K562 (cell line): ENCODE measurements around the gene PGPEP1. TPM values are rescaled to one million over a fixed set of nuclear protein-coding genes. Genes with fewer than 3 reads are reported as not detected.

Experiments
- CBX5 ChIP-seq: IDR thresholded peaks from 2 replicates; pipeline ENCODE4 v1.6.1; 2014; ENCODE audit warnings: low read depth, borderline replicate concordance
- DMBX1 ChIP-seq: fragments of 250-450 bp; sonication (Bioruptor Pico); IDR thresholded peaks from 2 replicates; pipeline ENCODE4 v1.8.0; 2022; ENCODE audit warnings: inconsistent platforms, mild to moderate bottlenecking, moderate library complexity, borderline replicate concordance
- ELF2 ChIP-seq: fragments of 250-450 bp; sonication (Bioruptor Pico); IDR thresholded peaks from 2 replicates; pipeline ENCODE4 v1.5.0; 2021; ENCODE audit warnings: mild to moderate bottlenecking
- FOXK1 ChIP-seq: sonication (generic); formaldehyde crosslinking; IDR thresholded peaks from 2 replicates; pipeline ENCODE4 v1.8.0; 2022; ENCODE audit warnings: missing genetic modification reagents, mild to moderate bottlenecking, borderline replicate concordance
- HMGN3 ChIP-seq: IDR thresholded peaks from 2 replicates; pipeline ENCODE4 v1.6.1; 2011; ENCODE audit warnings: borderline replicate concordance, low read depth, mild to moderate bottlenecking, mixed read lengths, low read length; ENCODE audit not compliant: insufficient read length; ENCODE audit errors: extremely low read depth
- HNRNPLL ChIP-seq: fragments of 200-400 bp; formaldehyde crosslinking; IDR thresholded peaks from 2 replicates; pipeline ENCODE4 v1.6.1; 2017; ENCODE audit warnings: low read length, low read depth, mild to moderate bottlenecking; ENCODE audit not compliant: poor library complexity, severe bottlenecking
- MED1 ChIP-seq: sonication (generic); formaldehyde crosslinking; IDR thresholded peaks from 2 replicates; pipeline ENCODE4 v1.8.1; 2023; ENCODE audit warnings: missing genetic modification reagents, borderline replicate concordance
- MTA2 ChIP-seq: fragments of 450-650 bp; IDR thresholded peaks from 2 replicates; pipeline ENCODE4 v1.6.1; 2016; ENCODE audit warnings: low read depth
- NFIC ChIP-seq: fragments of 450-650 bp; IDR thresholded peaks from 2 replicates; pipeline ENCODE4 v1.6.1; 2017; ENCODE audit warnings: mild to moderate bottlenecking, inconsistent platforms
- NFRKB ChIP-seq: fragments of 450-650 bp; IDR thresholded peaks from 2 replicates; pipeline ENCODE4 v1.6.1; 2016; ENCODE audit warnings: low read depth
- SOX6 ChIP-seq: fragments of 450-650 bp; IDR thresholded peaks from 2 replicates; pipeline ENCODE4 v1.6.1; 2014; ENCODE audit warnings: mild to moderate bottlenecking
- ZBTB1 ChIP-seq: sonication (generic); formaldehyde crosslinking; IDR thresholded peaks from 2 replicates; pipeline ENCODE4 v1.8.1; 2023; ENCODE audit warnings: missing genetic modification reagents, low read depth, mild to moderate bottlenecking, borderline replicate concordance
- ZBTB17 ChIP-seq: fragments of 450-650 bp; formaldehyde crosslinking; IDR thresholded peaks from 2 replicates; pipeline ENCODE4 v1.4.0; 2020; ENCODE audit warnings: mild to moderate bottlenecking
- ZNF696 ChIP-seq: fragments of 250-450 bp; sonication (Bioruptor Pico); conservative IDR thresholded peaks from 2 replicates; pipeline ENCODE4 v1.4.0; 2020; ENCODE audit warnings: mild to moderate bottlenecking, moderate library complexity
- polyA plus RNA-seq, 8 experiments: library from polyadenylated mRNA; depleted of rRNA in 4 of 8; stranded (reverse) in 5 of 8; unstranded in 3 of 8; fragments of >200 nt; fragmentation: Nextera tagmentation in 2 of 8; fragmentation: Illumina TruSeq in 1 of 8; extraction: Ambion mirVana in 2 of 8; extraction: Trizol in 1 of 8; gene quantifications; 2 replicates each; pipeline versions ENCODE4 v1.2.1 to v1.2.3, GENCODE V29; 2011 to 2014; ENCODE audit warnings: inconsistent platforms in 1 of 8, missing spikeins in 1 of 8
- total RNA-seq, 7 experiments: library from RNA; depleted of rRNA in 6 of 7; stranded (reverse); fragments of >200 nt in 6 of 7; fragmentation: Illumina TruSeq in 2 of 7; extraction: Trizol in 2 of 7; gene quantifications; 2 replicates each; pipeline versions ENCODE4 v1.2.1 to v1.2.3, GENCODE V29; 2011 to 2021; ENCODE audit warnings: low replicate concordance in 1 of 7
- TF ChIP-seq, protein P1 (sequence below): sonication (generic); formaldehyde crosslinking; IDR thresholded peaks from 2 replicates; pipeline ENCODE4 v1.9.0; 2022; ENCODE audit warnings: mild to moderate bottlenecking, missing genetic modification reagents
- TF ChIP-seq, protein P2 (sequence below): sonication (generic); formaldehyde crosslinking; IDR thresholded peaks from 2 replicates; pipeline ENCODE4 v1.8.0; 2022; ENCODE audit warnings: mild to moderate bottlenecking, missing genetic modification reagents
- TF ChIP-seq, protein P3 (sequence below): fragments of 450-650 bp; IDR thresholded peaks from 2 replicates; pipeline ENCODE4 v1.6.1; 2017; ENCODE audit warnings: antibody characterized with exemption, mild to moderate bottlenecking
- TF ChIP-seq, protein P4 (sequence below): IDR thresholded peaks from 2 replicates; pipeline ENCODE4 v1.6.1; 2012; ENCODE audit warnings: low read depth, low read length, improper control_type of control experiment, borderline replicate concordance
- TF ChIP-seq, protein P5 (sequence below): sonication (generic); formaldehyde crosslinking; IDR thresholded peaks from 2 replicates; pipeline ENCODE4 v1.8.0; 2022; ENCODE audit warnings: missing genetic modification reagents, mild to moderate bottlenecking, moderate library complexity, borderline replicate concordance

PGPEP1 gene
- total and polyA plus RNA-seq, 9 of the 15 experiments (the other 6 are each of a cell fraction or from before 2014, with no cell fraction given) = 10.0 to 69.6 (median 33.5) TPM

DNA sequence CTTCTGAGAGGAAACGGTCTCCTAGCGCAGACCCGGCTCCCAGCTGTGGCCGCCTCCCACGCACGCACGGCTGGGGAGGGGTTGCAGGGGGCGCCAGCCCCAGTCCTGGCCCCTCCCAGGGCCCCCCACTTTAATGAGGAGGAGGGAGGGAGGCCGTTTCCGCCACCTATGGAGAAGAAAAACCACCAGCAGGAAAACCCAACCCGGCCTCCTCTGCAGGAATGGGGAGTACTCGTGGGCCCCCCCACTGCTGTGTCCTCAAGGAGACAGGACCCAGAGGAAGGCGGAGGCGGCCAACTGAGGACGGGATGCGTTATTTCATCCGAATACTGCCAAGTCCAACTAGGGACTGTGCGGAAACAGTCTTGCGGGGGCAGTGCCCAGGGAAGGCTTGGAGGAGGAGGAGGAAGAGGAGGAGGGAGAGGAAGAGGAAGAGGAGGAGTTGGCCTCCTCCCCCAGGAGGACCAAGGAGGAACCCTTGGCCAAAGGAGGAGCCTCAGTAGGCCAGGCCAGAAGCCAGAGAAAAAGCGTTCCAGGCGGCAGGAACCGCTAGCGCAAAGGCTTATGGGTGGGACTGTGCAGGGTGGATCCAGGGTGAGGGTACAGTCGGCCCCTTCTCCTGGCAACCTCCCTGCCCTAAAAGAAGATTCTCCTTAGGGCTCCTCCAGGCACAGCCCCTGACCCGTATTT is 74.9 kb downstream of the PGPEP1 start (continued):
- TF ChIP-seq, protein P1, sequence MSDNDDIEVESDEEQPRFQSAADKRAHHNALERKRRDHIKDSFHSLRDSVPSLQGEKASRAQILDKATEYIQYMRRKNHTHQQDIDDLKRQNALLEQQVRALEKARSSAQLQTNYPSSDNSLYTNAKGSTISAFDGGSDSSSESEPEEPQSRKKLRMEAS (CRISPR knock-in tag) = no peak; the same call in 1 of the 2 replicates
- TF ChIP-seq NFRKB (peak; percentile 25; the same call in 1 of the 2 replicates), DMBX1 (CRISPR knock-in tag) (peak; percentile 94), HMGN3 (peak; percentile 32), ZNF696 (no peak), HNRNPLL (peak; percentile 35), ZBTB1 (CRISPR knock-in tag) (0 out of 2 replicates have a peak, but pooled peaks have one; percentile 33), ZBTB17 (CRISPR knock-in tag) (peak; percentile 56; the same call in 1 of the 2 replicates), NFIC (peak; percentile 66), MED1 (no peak), SOX6 (0 out of 2 replicates have a peak, but pooled peaks have one; percentile 43), CBX5 (no peak), FOXK1 (CRISPR knock-in tag) (no peak), MTA2 (peak; percentile 51; the same call in 1 of the 2 replicates), ELF2 (CRISPR knock-in tag) (no peak)
- TF ChIP-seq, protein P2, sequence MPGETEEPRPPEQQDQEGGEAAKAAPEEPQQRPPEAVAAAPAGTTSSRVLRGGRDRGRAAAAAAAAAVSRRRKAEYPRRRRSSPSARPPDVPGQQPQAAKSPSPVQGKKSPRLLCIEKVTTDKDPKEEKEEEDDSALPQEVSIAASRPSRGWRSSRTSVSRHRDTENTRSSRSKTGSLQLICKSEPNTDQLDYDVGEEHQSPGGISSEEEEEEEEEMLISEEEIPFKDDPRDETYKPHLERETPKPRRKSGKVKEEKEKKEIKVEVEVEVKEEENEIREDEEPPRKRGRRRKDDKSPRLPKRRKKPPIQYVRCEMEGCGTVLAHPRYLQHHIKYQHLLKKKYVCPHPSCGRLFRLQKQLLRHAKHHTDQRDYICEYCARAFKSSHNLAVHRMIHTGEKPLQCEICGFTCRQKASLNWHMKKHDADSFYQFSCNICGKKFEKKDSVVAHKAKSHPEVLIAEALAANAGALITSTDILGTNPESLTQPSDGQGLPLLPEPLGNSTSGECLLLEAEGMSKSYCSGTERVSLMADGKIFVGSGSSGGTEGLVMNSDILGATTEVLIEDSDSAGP = no peak
- TF ChIP-seq, protein P3, sequence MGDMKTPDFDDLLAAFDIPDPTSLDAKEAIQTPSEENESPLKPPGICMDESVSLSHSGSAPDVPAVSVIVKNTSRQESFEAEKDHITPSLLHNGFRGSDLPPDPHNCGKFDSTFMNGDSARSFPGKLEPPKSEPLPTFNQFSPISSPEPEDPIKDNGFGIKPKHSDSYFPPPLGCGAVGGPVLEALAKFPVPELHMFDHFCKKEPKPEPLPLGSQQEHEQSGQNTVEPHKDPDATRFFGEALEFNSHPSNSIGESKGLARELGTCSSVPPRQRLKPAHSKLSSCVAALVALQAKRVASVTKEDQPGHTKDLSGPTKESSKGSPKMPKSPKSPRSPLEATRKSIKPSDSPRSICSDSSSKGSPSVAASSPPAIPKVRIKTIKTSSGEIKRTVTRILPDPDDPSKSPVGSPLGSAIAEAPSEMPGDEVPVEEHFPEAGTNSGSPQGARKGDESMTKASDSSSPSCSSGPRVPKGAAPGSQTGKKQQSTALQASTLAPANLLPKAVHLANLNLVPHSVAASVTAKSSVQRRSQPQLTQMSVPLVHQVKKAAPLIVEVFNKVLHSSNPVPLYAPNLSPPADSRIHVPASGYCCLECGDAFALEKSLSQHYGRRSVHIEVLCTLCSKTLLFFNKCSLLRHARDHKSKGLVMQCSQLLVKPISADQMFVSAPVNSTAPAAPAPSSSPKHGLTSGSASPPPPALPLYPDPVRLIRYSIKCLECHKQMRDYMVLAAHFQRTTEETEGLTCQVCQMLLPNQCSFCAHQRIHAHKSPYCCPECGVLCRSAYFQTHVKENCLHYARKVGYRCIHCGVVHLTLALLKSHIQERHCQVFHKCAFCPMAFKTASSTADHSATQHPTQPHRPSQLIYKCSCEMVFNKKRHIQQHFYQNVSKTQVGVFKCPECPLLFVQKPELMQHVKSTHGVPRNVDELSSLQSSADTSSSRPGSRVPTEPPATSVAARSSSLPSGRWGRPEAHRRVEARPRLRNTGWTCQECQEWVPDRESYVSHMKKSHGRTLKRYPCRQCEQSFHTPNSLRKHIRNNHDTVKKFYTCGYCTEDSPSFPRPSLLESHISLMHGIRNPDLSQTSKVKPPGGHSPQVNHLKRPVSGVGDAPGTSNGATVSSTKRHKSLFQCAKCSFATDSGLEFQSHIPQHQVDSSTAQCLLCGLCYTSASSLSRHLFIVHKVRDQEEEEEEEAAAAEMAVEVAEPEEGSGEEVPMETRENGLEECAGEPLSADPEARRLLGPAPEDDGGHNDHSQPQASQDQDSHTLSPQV = peak; percentile 95
- TF ChIP-seq, protein P4, sequence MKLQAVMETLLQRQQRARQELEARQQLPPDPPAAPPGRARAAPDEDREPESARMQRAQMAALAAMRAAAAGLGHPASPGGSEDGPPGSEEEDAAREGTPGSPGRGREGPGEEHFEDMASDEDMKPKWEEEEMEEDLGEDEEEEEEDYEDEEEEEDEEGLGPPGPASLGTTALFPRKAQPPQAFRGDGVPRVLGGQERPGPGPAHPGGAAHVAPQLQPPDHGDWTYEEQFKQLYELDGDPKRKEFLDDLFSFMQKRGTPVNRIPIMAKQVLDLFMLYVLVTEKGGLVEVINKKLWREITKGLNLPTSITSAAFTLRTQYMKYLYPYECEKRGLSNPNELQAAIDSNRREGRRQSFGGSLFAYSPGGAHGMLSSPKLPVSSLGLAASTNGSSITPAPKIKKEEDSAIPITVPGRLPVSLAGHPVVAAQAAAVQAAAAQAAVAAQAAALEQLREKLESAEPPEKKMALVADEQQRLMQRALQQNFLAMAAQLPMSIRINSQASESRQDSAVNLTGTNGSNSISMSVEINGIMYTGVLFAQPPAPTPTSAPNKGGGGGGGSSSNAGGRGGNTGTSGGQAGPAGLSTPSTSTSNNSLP = 0 out of 2 replicates have a peak, but pooled peaks have one; percentile 19
- TF ChIP-seq, protein P5, sequence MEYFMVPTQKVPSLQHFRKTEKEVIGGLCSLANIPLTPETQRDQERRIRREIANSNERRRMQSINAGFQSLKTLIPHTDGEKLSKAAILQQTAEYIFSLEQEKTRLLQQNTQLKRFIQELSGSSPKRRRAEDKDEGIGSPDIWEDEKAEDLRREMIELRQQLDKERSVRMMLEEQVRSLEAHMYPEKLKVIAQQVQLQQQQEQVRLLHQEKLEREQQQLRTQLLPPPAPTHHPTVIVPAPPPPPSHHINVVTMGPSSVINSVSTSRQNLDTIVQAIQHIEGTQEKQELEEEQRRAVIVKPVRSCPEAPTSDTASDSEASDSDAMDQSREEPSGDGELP (CRISPR knock-in tag) = peak; percentile 95
